ENCODE results near the gene STK16.

DNA sequence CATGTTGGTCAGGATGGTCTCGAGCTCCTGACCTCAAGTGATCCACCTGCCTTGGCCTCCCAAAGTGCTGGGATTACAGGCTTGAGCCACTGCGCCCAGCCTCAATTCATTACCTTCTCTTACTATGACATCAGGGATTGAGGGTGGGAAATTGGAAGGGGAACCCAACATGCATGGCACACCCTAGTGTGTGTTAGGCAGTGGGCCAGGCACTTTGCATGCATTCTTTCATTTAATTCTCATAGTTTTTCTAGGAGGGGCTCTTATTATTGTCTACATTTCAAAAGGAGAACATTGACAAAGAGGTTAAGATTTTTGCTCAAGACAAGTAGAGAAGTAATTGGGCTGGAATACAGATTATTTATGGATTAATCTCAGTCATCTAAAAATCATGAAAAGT, 23.0 kb downstream of the STK16 start:
- TF ChIP-seq, protein P1, sequence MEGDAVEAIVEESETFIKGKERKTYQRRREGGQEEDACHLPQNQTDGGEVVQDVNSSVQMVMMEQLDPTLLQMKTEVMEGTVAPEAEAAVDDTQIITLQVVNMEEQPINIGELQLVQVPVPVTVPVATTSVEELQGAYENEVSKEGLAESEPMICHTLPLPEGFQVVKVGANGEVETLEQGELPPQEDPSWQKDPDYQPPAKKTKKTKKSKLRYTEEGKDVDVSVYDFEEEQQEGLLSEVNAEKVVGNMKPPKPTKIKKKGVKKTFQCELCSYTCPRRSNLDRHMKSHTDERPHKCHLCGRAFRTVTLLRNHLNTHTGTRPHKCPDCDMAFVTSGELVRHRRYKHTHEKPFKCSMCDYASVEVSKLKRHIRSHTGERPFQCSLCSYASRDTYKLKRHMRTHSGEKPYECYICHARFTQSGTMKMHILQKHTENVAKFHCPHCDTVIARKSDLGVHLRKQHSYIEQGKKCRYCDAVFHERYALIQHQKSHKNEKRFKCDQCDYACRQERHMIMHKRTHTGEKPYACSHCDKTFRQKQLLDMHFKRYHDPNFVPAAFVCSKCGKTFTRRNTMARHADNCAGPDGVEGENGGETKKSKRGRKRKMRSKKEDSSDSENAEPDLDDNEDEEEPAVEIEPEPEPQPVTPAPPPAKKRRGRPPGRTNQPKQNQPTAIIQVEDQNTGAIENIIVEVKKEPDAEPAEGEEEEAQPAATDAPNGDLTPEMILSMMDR (IDR thresholded peaks at IDR 0.05), result no peak
- no peak for TF ChIP-seq POLR2A (IDR thresholded peaks at IDR 0.05)
- TF ChIP-seq EP300 (IDR thresholded peaks at IDR 0.05), result no peak
- TF ChIP-seq POLR2AphosphoS5 (IDR thresholded peaks at IDR 0.05), result no peak

Measured in stomach (tissue), 4 donors.